ENCODE measurements around the gene NUDT16L1.

GRCh38 chr16:4656695-4657686 is 36.4 kb upstream of the NUDT16L1 start:
- TF ChIP-seq TOX (CRISPR knock-in tag; IDR thresholded peaks at IDR 0.05; ENCODE audit: borderline replicate concordance) = no peak
- TF ChIP-seq RARB (CRISPR knock-in tag; IDR thresholded peaks at IDR 0.05) = no peak

Data from SK-N-SH treated with all-trans-retinoic acid at 6 μM for 48 hours (cell line).